ENCODE data around the gene ZMIZ1.

- TF ChIP-seq CTCF (IDR thresholded peaks at IDR 0.05) (no peak), POLR2A (IDR thresholded peaks at IDR 0.05) (no peak)
Measured at GRCh38 chr10:79318369-79318768, 249.6 kb downstream of the ZMIZ1 start.
